Smooth muscle cell of the brain vasculature (primary cell): ENCODE measurements around the gene TMC1.
"Not testable (repeated sequence)": the region's sequence is repeated elsewhere in the genome, so short reads cannot be mapped to it uniquely, and the experiment has no call there.

Experiments
- DNase-seq: peaks from one replicate; pipeline ENCODE4 v3.0.0-alpha.2; 2012; ENCODE audit warnings: low read depth, low spot score

Gene TMC1

GRCh38 chr9:72763022-72763421 is 241.6 kb downstream of the TMC1 start:
- no peak for DNase-seq

DNA sequence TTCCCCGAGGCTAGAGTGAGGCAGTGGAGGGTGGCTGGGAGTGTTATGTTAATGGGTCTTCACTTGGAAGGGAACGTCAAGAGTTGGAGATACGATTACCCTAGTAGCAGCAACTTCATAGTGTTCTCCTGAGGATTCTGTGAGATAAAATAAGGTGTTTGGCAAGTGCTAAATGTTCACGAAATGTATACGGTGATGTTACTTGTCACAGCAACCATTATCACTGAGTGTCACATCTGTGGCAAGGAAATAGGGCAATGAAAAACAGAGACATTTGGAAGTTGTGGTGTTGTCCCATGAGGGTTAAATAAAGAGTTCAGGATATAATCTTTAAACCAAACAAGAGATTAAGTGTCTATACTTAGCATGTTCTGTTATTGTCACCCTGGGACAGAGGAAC is 248.1 kb downstream of the TMC1 start:
- DNase-seq, result no peak

- no peak for DNase-seq
Observed at GRCh38 chr9:72772661-72773060, 251.3 kb downstream of the TMC1 start.

DNA sequence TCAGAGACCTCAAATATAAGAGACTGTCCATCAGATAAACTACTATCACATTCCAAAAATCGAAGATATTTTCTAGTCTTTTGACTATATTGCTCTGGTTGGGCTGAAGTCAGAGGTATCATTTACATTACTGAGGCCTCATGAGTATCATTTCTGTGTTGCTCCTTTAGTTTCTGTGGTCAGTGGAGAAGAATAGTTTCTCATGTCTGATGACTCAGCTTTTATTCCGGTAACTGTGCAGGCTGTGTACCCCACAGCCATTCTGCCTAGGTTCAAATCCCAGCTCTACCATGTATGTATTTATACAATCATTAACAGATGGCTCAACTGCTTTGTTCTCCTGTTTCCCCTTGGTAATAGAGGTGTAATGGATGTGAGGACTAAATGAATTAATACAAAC is 252.2 kb downstream of the TMC1 start:
- no peak for DNase-seq

GRCh38 chr9:72775570-72775969 is 254.2 kb downstream of the TMC1 start:
- DNase-seq, result no peak

DNA sequence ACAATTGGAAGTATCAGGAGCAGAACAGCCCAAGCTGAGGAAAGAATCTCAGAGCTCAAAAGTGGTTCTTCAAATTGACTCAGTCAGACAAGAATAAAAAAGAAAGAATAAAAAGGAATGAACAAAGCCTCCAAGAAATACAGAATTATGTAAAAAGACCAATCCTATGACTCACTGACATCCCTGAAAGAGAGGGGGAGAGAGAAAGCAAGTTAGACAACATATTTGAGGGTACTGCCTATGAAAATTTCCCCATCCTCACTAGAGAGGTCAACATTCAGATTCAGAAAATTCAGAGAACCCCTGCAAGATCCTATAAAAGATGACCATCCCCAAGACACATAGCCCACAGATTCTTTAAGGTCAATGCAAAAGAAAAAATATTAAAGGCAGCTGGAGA is 258.2 kb downstream of the TMC1 start:
- DNase-seq, result no peak

DNA sequence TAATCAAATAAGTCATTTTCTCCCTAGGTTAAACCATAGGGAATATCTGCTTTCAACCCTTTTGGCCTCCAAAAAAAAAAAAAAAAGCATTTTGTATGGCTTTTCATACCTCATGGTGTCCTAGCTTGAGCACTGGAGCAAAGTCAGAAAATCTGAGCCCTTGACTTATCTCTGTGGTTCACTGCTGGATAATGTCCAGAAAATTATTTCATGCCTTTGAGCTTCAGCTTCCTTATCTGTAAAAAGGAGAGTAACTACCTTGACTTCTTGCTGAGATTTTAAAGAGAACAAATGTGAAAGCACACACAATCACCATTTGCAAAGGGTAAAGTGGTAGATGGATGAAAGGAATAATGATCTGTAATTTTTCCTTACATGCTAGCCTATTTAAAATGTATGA is 265.5 kb downstream of the TMC1 start:
- DNase-seq, result no peak

DNA sequence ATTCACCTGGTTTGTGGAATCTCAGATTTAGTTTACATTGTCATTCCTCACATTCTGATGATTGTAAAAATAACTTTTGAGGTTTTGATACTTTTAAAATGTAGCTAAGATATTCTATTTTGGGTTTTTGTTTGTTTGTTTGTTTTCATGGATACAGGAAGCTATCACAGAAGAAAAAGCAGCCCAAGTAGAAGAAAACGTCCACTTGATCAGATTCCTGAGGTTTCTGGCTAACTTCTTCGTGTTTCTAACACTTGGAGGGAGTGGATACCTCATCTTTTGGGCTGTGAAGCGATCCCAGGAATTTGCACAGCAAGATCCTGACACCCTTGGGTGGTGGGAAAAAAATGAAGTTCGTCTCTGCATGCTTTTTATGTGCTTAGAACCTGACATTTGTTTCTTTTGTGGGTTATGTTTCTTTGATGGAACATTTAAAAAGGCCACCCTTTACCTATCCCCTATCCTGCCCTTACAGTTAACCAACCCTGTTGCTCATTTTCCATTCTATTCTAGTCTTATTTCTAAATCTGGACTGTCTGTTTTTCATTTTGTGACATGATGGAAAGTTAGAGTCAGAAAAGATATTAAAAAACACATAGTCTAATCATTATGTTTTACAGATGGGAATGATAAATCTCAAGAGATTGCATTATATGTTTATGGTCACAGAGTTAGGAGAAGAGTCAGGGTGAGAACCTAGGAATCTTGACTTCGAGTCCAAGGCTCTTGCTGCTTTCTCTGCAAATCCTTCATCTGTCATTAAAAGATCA is 267.7 kb downstream of the TMC1 start:
- no peak for DNase-seq

- no peak for DNase-seq
Observed at GRCh38 chr9:72789885-72790284, 268.5 kb downstream of the TMC1 start.

DNA sequence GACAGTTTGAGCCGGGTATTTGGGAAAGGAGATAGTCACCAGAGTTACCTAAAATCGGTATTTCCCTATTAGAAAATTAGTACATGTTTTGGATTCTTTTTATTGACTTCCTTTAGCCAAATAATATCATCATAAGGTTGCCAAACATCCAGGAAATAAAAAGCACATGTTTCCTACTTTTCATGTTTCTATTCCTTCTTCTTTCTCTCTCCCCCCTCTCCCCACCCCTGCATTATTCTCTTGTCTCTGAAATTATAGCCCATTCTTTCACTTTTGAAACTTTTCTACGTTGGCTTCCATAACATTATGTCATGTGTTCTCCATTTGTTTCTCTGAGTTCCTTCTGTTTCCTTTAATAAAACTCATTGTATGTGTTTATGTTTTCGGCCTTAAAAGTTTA is 269.6 kb downstream of the TMC1 start:
- no peak for DNase-seq

- no peak for DNase-seq
Observed at GRCh38 chr9:72791436-72791835, 270.0 kb downstream of the TMC1 start.

DNA sequence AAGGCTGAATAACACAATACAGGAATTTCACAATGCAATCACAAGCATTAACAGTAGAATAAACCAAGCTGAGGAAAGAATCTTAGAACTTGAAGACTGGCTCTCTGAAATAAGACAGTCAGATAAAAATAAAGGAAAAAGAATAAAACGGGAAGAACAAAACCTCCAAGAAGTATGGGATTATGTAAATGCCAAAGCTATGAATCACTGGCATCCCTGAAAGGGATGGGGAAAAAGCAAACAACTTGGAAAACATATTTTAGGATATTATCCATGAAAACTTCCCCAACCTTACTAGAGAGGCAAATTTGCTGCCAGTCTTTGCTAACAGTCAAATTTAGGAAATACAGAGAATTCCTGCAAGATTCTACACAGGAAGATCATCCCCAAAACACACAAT is 273.5 kb downstream of the TMC1 start:
- no peak for DNase-seq

DNA sequence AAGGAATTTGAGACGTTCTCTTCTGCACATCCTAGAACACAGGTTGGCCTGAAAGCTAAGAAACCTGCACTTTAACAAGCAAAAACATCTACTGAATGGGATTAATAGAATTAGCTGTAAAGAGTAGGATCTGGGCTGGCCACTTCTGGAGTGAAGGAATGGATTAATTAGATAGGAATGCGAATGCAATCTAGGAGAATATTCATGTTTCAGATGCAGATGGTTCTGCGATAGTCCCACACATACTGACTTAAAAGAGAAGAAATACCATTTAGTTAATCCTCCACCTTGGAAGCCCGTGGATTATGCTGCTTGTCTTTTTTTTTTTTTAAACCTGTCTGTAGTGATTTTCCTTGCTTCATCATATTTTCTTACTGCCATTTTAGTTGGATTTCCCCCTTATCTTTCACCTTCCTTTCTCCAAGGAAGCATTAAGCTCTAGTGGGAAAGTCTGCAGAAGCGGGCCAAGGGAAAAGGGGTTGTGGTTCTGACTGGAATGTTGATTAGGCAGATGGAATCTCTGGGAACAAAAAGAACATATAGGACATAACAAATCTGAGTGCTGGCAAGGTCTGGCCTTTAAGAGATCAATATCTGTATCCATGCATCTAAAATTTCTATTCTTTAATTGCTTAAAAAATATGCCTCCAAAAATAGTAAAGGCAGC is 279.1 kb downstream of the TMC1 start:
- no peak for DNase-seq

DNA sequence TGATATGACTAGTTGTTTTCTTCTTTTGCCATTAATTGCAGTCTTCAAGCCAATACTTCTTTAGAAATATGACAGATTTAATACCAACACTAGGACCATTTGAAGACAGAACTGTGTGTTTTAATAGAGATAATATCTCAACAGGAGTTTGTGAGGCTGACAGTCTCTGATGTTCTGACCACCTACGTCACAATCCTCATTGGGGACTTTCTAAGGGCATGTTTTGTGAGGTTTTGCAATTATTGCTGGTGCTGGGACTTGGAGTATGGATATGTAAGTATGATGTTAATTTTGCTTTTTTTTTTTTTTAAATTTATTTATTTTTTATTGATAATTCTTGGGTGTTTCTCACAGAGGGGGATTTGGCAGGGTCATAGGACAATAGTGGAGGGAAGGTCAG is 283.8 kb downstream of the TMC1 start:
- DNase-seq, result no peak

GRCh38 chr9:72806313-72806809 is 285.0 kb downstream of the TMC1 start:
- not testable (repeated sequence) for DNase-seq

DNA sequence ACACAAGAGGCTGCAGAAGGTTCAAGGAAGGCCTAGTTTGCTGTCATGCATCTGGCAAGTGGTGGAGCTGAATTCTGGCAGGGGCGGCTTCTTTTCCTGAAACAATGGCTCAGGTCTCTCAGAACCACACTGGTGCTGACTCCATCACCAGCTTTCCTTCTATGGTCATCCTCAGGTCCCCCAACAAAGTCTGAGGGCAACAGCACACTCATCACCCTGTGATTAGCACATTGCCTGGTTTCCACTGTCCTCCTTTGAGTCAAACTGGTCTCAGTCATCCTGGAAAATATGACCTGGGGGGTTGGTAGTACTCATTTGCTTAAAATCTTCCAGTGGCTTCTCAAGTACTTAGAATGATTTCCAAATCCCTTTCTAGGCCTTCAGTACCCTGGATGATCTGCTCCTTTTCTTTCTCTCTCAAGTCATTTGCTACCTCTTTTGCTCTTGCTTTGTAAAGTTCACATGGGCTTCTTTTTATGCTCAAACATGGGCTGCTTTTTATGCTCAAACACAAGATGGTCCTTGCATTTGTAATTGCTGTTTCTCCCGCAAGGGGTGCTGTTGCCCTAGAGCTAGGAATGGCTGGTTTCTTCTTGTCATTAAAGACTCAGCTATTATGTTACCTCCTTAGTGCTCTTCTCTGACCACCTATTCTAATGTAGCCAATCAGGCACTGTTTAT is 286.5 kb downstream of the TMC1 start:
- no peak for DNase-seq

- DNase-seq, result no peak
Observed at GRCh38 chr9:72808446-72808768, 287.0 kb downstream of the TMC1 start.

DNA sequence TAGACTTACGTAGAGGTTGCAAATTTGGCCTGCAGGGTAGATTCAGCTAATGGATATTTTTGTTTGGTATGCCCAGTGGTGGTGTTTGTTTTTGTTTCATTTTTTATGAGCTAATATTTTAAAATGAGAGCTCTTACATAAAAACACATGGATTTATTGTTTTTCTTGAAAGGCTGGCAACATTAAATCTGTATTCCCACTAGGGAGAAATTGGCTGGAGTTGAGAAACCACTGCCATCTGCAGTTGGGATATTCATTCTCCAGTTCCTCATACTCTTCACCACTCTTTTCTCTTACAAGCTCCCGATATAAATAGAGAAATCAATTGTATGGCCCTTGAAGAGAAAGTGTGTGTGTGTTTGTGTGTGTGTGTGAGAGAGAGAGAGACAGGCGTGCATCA is 288.2 kb downstream of the TMC1 start:
- DNase-seq, result no peak

GRCh38 chr9:72812559-72813111 is 291.2 kb downstream of the TMC1 start:
- DNase-seq, result no peak

DNA sequence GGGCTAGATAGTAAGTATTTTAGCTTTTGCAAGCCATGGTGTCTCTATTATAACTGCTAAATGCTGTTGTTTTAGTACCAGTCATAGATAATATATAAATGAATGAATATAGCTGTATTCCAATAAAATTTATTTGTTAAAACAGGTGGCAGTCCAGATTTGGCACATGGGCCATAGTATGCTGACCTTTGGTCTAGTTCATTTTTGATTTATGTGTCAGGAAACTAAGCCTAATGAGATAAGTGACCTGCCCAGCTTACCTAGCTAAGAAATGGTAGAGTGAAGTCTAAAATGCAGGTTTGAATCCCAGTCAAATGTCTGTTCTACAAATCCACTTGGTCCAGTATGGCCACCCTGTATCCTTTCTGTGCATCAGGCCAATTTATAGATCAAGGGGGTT is 292.1 kb downstream of the TMC1 start:
- DNase-seq, result no peak

DNA sequence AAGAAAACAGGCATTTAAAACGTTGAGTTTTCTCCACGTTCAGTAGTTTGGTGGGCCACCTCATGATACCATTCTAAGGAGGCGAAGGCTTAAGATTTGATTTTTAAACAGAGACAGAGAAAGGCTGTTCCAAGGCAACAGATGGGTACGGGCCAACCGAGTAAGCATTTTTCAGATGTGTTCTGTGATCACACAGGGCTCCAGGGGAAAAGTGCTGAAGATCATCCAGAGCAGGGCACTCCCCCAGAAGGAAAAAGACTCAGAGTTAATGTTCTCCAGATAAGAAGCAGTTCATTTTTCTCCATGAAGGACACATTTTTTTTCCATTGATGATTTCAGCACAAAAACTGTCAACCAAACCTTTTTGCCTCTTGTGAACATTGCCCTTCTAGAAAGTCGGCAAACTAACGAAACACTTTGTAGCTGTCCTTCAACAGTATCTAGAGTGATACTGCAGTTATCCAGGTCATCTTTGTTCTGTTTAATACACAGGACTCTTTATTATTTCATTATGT is 292.7 kb downstream of the TMC1 start:
- no peak for DNase-seq

DNA sequence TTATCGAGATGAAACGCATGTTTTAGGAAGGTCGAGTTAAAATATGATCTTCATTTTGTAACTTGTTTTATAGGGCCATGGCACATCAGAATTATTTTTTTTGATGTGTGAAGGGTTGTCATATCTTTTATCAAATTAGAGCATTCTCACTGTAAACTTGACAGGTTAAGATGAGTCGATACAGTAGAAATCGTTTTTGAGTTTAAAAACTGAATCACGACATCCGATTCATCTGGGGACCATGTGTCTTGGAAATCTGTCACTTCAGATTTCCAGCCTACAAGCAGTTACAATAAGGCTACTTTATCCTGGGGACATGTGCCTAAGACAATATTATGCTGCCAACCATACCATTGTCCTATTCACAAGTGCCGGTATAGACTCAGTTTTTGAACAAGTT is 295.3 kb downstream of the TMC1 start:
- DNase-seq, result no peak
